HepG2 (cell line): ENCODE data around the gene CEP164.

Source experiments
- CHD2 ChIP-seq: IDR thresholded peaks from 2 replicates; pipeline ENCODE4 v1.6.1; 2011; ENCODE audit warnings: low read depth, low read length, improper control_type of control experiment
- CTCF ChIP-seq: sonication (generic); formaldehyde crosslinking; IDR thresholded peaks from 2 replicates; pipeline ENCODE4 v1.5.0; 2020; ENCODE audit warnings: mild to moderate bottlenecking, missing genetic modification reagents, moderate library complexity
- GABPA ChIP-seq, 2 experiments: IDR thresholded peaks; 2 replicates each; pipeline ENCODE4 v1.6.1; 2011 to 2016; ENCODE audit warnings: low read depth in 2 of 2, low read length in 1 of 2, missing biosample characterization in 1 of 2, missing genetic modification characterization in 1 of 2
- NFIB ChIP-seq: sonication (generic); formaldehyde crosslinking; IDR thresholded peaks from 2 replicates; pipeline ENCODE4 v1.9.0; 2021; ENCODE audit warnings: missing genetic modification reagents, mild to moderate bottlenecking, borderline replicate concordance
- POLR2A ChIP-seq, 2 experiments: IDR thresholded peaks; 2 replicates each; pipeline ENCODE4 v1.6.1; 2011; ENCODE audit warnings: low read depth in 2 of 2, low read length in 2 of 2, mild to moderate bottlenecking in 1 of 2, moderate library complexity in 1 of 2; ENCODE audit not compliant: insufficient read depth in 1 of 2

- TF ChIP-seq NFIB (CRISPR knock-in tag) (no peak), CTCF (no peak), POLR2A (IDR thresholded peaks at IDR 0.05; ENCODE audit: insufficient read depth in 1 of 2, low read depth in 2 of 2, low read length in 2 of 2) (no peak), CHD2 (no peak), GABPA (IDR thresholded peaks at IDR 0.05; ENCODE audit: low read depth, low read length) (no peak), GABPA (CRISPR knock-in tag; IDR thresholded peaks at IDR 0.05; ENCODE audit: low read depth) (no peak)
Observed at GRCh38 chr11:117345039-117345438, 17.4 kb downstream of the CEP164 start.
